ENCODE data around the gene STX7. TPM values are rescaled to one million over a fixed set of nuclear protein-coding genes. Genes with fewer than 3 reads are reported as not detected.

Gene STX7
- total RNA-seq, 1 experiment from 2014 or later: 25.6 TPM

DNA sequence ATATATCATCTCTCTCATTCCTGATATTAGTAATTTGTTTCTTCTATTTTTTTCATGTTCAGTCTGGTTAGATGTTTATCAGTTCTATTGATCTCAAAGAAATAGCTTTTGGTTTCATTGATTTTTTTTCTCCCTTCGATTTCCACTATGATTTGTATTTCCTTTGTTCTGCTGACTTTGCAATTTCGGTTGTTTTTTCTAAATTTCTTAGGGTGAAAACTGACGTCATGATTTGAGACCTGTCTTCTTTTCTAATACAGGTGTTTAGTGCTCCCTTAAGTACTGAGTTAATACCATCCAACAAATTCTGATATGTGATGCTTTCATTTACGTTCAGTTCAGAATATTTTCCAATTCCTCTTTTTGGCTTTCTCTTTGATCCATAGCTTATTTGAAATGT lies 25.2 kb downstream of the STX7 start:
- ATAC-seq (no peak), DNase-seq (ENCODE audit: low spot score) (no peak)
- H3K4me1 Mint-ChIP-seq: no peaks in the 10 kb centered on the region
- no peak overlapping the region for H3K4me3 Mint-ChIP-seq
- TF ChIP-seq, protein P1, sequence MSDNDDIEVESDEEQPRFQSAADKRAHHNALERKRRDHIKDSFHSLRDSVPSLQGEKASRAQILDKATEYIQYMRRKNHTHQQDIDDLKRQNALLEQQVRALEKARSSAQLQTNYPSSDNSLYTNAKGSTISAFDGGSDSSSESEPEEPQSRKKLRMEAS (CRISPR knock-in tag; IDR thresholded peaks at IDR 0.05): no peak
- TF ChIP-seq SOX15 (CRISPR knock-in tag; IDR thresholded peaks at IDR 0.05) (no peak), GABPB1 (CRISPR knock-in tag; IDR thresholded peaks at IDR 0.05) (no peak), GTF2I (CRISPR knock-in tag; conservative IDR thresholded peaks at IDR 0.05) (no peak), RELA (CRISPR knock-in tag; IDR thresholded peaks at IDR 0.05; ENCODE audit: borderline replicate concordance) (no peak), ZNF232 (CRISPR knock-in tag; IDR thresholded peaks at IDR 0.05) (no peak), ZNF671 (CRISPR knock-in tag; IDR thresholded peaks at IDR 0.05) (no peak)
- TF ChIP-seq, protein P2, sequence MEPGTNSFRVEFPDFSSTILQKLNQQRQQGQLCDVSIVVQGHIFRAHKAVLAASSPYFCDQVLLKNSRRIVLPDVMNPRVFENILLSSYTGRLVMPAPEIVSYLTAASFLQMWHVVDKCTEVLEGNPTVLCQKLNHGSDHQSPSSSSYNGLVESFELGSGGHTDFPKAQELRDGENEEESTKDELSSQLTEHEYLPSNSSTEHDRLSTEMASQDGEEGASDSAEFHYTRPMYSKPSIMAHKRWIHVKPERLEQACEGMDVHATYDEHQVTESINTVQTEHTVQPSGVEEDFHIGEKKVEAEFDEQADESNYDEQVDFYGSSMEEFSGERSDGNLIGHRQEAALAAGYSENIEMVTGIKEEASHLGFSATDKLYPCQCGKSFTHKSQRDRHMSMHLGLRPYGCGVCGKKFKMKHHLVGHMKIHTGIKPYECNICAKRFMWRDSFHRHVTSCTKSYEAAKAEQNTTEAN (CRISPR knock-in tag; IDR thresholded peaks at IDR 0.05): no peak
- TF ChIP-seq, protein P3, sequence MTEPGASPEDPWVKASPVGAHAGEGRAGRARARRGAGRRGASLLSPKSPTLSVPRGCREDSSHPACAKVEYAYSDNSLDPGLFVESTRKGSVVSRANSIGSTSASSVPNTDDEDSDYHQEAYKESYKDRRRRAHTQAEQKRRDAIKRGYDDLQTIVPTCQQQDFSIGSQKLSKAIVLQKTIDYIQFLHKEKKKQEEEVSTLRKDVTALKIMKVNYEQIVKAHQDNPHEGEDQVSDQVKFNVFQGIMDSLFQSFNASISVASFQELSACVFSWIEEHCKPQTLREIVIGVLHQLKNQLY (CRISPR knock-in tag; IDR thresholded peaks at IDR 0.05): no peak
- ChIA-PET CTCF (no interaction called here), POLR2A (no interaction called here)
- H3K27ac Mint-ChIP-seq: no peak overlapping the region
- H3K27me3 Mint-ChIP-seq (ENCODE audit: low read depth): no peaks in the 10 kb centered on the region
- no peaks in the 10 kb centered on the region for H3K36me3 Mint-ChIP-seq
- no peaks in the 10 kb centered on the region for H3K9me3 Mint-ChIP-seq

DNA sequence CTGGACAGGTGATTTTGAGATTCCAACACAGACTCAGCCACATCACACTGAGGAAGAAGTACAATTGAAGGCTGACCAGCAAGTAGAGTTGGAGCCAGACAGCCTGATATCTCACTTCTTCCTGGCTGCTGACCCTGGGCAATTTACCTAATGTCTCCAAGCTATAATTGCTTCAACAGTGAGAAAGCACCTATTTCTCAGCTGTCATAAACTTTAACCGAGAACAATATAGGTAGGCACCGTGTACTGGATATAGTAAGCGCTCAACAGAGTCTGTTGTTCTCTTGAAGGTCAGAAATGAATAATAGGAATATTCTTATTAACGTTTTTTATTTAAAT lies 28.3 kb downstream of the STX7 start:
- no peaks in the 10 kb centered on the region for H3K4me1 Mint-ChIP-seq
- ATAC-seq: no peak
- POLR2A ChIA-PET: interaction anchor here (0.7 kb wide), 1 partner anchor 28 kb away, joined by 3 read pairs; the partner anchor contains the start of gene STX7

More for the DNA sequence above, 28.3 kb downstream of the STX7 start:
- H3K27me3 Mint-ChIP-seq (ENCODE audit: low read depth): no peaks in the 10 kb centered on the region
- no peaks in the 10 kb centered on the region for H3K36me3 Mint-ChIP-seq
- DNase-seq (ENCODE audit: low spot score): no peak
- CTCF ChIA-PET: interaction anchor here (0.8 to 1.8 kb wide), 15 partner anchors 8 to 231 kb away, joined by 3 to 32 read pairs (median 5); partner anchors contain the start of gene STX7
- no peak overlapping the region for H3K27ac Mint-ChIP-seq
- H3K9me3 Mint-ChIP-seq: no peaks in the 10 kb centered on the region
- H3K4me3 Mint-ChIP-seq: no peak overlapping the region
- TF ChIP-seq FOXJ3 (CRISPR knock-in tag; IDR thresholded peaks at IDR 0.05; ENCODE audit: borderline replicate concordance) (no peak), ZBTB21 (CRISPR knock-in tag; IDR thresholded peaks at IDR 0.05; ENCODE audit: borderline replicate concordance) (no peak), GRHL2 (CRISPR knock-in tag; IDR thresholded peaks at IDR 0.05; ENCODE audit: insufficient replicate concordance, severe bottlenecking) (no peak), MXD4 (CRISPR knock-in tag; IDR thresholded peaks at IDR 0.05; ENCODE audit: borderline replicate concordance) (no peak), IRF2 (CRISPR knock-in tag; IDR thresholded peaks at IDR 0.05; ENCODE audit: borderline replicate concordance, low read depth) (no peak), RORB (CRISPR knock-in tag; IDR thresholded peaks at IDR 0.05) (no peak), CREM (CRISPR knock-in tag; IDR thresholded peaks at IDR 0.05) (no peak), TP53 (CRISPR knock-in tag; IDR thresholded peaks at IDR 0.05) (no peak), HMGA2 (CRISPR knock-in tag; IDR thresholded peaks at IDR 0.05) (no peak), ZNF396 (CRISPR knock-in tag; IDR thresholded peaks at IDR 0.05; ENCODE audit: borderline replicate concordance) (no peak), ZNF263 (CRISPR knock-in tag; IDR thresholded peaks at IDR 0.05; ENCODE audit: low read depth) (no peak)
- TF ChIP-seq, protein P4, sequence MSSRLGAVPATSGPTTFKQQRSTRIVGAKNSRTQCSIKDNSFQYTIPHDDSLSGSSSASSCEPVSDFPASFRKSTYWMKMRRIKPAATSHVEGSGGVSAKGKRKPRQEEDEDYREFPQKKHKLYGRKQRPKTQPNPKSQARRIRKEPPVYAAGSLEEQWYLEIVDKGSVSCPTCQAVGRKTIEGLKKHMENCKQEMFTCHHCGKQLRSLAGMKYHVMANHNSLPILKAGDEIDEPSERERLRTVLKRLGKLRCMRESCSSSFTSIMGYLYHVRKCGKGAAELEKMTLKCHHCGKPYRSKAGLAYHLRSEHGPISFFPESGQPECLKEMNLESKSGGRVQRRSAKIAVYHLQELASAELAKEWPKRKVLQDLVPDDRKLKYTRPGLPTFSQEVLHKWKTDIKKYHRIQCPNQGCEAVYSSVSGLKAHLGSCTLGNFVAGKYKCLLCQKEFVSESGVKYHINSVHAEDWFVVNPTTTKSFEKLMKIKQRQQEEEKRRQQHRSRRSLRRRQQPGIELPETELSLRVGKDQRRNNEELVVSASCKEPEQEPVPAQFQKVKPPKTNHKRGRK (CRISPR knock-in tag; IDR thresholded peaks at IDR 0.05; ENCODE audit: borderline replicate concordance): no peak
- TF ChIP-seq, protein P5, sequence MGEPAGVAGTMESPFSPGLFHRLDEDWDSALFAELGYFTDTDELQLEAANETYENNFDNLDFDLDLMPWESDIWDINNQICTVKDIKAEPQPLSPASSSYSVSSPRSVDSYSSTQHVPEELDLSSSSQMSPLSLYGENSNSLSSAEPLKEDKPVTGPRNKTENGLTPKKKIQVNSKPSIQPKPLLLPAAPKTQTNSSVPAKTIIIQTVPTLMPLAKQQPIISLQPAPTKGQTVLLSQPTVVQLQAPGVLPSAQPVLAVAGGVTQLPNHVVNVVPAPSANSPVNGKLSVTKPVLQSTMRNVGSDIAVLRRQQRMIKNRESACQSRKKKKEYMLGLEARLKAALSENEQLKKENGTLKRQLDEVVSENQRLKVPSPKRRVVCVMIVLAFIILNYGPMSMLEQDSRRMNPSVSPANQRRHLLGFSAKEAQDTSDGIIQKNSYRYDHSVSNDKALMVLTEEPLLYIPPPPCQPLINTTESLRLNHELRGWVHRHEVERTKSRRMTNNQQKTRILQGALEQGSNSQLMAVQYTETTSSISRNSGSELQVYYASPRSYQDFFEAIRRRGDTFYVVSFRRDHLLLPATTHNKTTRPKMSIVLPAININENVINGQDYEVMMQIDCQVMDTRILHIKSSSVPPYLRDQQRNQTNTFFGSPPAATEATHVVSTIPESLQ (CRISPR knock-in tag; IDR thresholded peaks at IDR 0.05): no peak
- TF ChIP-seq, protein P6, sequence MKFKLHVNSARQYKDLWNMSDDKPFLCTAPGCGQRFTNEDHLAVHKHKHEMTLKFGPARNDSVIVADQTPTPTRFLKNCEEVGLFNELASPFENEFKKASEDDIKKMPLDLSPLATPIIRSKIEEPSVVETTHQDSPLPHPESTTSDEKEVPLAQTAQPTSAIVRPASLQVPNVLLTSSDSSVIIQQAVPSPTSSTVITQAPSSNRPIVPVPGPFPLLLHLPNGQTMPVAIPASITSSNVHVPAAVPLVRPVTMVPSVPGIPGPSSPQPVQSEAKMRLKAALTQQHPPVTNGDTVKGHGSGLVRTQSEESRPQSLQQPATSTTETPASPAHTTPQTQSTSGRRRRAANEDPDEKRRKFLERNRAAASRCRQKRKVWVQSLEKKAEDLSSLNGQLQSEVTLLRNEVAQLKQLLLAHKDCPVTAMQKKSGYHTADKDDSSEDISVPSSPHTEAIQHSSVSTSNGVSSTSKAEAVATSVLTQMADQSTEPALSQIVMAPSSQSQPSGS (CRISPR knock-in tag; IDR thresholded peaks at IDR 0.05; ENCODE audit: borderline replicate concordance, low read depth): no peak

All from WTC11 (cell line).